Activated CD8-positive, alpha-beta memory T cell treated with anti-CD3 and anti-CD28 coated beads for 36 hours (primary cell): Measurements from ENCODE around the gene ERBB4. TPM values are rescaled to one million over a fixed set of nuclear protein-coding genes. Genes with fewer than 3 reads are reported as not detected.
"Not testable (repeated sequence)": the region's sequence is repeated elsewhere in the genome, so short reads cannot be mapped to it uniquely, and the experiment has no call there.

Experiments
- CTCF ChIA-PET: fragments of 350-600 bp; sonication (Branson Sonifier 250); formaldehyde crosslinking; loops from one replicate; lab custom pipeline; 2021; ENCODE audit warnings: antibody characterized with exemption; lab: Charles Lee
- POLR2A ChIA-PET: fragments of 350-600 bp; sonication (Branson Sonifier 250); formaldehyde crosslinking; loops from one replicate; lab custom pipeline; 2021; ENCODE audit warnings: antibody characterized with exemption; lab: Charles Lee
- total RNA-seq, 2 experiments: library from RNA; stranded (reverse); gene quantifications; one replicate each; pipeline ENCODE4 v1.2.3, GENCODE V29; 2021

The ERBB4 gene
- total RNA-seq, 2 experiments from 2014 or later = not detected

DNA sequence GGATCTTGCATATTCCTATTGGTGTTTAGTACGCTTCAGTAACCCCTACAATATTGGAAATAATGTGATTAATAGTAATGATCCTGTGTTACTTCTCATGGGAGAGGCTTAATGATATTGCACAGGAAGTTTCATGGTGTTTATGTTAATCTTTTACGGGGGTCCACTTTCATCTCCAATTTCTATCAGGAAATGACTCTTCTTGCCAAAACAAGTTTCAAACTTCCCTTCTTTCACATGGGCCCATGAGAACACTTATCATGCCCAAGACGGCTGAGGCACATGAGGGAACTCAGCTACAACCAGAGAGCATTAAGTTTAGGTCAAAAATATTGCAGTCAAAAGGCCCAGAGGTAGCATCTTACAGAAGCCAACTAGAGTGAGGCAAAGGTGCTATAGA lies 7.6 kb downstream of the ERBB4 start:
- ChIA-PET CTCF (no interaction called here), POLR2A (no interaction called here)

DNA sequence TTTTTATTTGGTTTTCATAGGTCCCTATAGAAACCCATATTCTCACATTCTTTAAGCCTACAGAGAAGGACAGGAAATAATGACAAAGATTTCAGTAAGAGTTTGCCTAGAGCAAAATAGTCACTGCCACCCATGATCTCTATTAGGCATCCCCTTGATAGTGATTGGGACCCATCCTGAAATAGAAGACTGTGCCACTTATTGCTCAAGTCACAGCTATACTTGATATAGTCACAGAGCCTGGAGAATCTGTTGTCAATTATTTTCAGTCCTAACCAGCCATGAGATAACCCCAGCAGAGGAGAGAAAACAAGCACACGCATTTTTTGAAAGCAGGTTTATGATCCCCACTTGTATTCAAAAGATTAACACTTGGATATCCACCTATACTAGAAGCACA lies 8.2 kb downstream of the ERBB4 start:
- ChIA-PET POLR2A (no interaction called here), CTCF (no interaction called here)

DNA sequence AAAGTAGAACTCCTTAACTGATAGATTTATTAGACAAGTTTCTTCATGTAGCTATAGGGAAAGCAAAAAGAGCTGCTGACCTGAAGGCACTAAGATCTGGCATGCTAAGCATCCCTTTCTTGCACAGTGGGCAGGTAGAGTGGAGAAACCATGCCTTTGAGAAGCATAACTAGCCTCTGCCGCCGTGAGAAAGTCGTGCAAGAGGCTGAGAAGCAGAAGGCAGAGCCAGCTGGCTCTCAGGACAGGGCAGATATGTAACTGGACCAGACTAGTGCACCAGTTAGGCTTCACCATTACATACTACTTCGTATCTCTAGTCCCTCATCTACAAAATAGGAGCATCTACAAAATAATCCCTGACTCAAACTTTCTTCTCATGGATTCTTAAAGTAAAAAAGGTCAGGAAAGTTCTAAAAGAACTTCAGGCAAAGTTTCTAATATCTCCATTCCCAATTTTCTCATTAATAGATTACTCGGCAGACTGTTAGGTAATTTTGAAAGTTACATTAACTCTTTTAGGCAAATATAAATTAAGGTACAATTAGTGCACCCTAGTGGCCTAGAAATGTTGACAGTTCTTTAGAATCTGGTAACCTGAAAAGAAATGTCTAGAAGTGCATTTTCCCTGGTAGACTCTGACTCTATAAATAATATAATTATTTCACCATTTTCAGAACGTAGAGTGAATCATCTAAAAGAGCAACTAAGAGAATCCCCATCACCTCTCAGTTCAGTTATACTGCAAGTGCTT lies 10.3 kb downstream of the ERBB4 start:
- ChIA-PET POLR2A (no interaction called here), CTCF (no interaction called here)

DNA sequence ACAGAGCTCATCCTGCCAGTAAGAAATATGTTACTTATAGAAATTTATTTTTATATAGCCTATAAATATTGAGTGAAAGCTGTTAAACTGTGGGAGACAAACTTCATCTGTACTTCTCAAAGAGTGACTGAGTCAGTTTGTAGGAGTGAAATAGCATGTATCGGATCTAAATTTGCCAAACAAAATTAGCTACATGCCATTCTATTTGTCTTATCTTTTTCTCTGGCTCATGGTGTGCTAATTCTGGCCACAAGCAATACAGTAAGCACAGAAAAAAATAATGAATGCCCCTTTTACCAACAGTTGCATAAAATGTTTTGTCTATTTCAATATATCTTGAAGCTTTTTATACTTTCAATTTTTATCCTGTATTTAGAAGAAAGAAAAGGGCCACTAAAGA lies 12.5 kb downstream of the ERBB4 start:
- CTCF ChIA-PET = no interaction called here

DNA sequence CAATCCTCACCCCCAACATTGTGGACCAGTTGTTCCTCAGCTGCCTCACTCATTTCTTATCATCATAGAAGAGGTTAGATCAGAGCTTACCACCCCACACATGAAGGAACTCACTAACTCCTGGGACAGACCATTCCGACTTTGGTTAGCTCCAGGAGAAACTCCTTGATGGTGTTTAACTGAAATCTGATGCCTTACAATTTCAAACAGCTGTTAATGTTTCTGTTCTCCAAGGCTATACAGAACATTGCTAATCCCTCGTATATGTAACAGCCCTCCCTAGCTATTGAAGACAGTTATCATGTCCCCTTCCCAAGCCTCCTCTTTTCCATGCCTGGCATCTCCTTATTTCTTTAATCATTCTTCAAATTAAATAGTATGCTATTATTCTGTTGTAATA lies 14.8 kb downstream of the ERBB4 start:
- ChIA-PET CTCF (no interaction called here), POLR2A (no interaction called here)

More for the DNA sequence above, 12.5 kb downstream of the ERBB4 start:
- POLR2A ChIA-PET = no interaction called here

DNA sequence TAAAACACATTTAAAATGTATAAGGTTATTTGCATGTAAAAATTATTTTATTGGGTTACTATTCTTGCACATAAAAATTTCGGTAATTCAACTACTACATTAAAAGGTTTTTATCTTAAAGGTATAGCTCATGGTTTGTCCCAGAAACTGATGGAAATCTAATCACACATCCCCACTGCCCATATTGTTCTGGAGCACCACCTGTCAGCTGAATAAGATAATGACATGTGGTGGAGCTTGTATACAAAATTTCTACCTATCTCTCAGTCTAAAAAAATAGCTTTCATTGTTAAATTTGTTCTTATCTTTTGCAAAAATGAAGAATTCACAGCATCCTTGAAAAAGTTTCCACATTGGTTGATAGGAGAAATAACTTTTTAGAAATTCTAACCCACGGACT lies 18.3 kb downstream of the ERBB4 start:
- ChIA-PET CTCF (no interaction called here), POLR2A (no interaction called here)

DNA sequence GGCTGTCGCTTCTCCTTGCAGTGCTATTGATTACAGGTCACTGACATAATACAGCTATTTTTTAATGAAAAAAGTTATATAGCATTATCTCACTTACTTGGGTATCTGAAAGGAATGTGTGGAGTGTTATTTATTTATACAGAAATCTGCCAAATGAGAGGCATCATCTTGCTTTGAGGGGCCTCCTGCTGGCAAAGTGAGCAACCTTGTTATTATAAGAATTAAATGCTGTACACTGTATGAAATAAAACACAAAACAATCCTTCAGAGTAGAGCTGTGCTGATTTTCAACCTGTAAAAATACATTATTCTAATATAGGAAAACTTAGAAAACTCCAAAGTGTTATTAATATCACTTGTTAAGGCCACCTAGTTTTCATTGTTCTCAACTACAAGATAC lies 20.9 kb downstream of the ERBB4 start:
- POLR2A ChIA-PET = no interaction called here
- CTCF ChIA-PET = no interaction called here

DNA sequence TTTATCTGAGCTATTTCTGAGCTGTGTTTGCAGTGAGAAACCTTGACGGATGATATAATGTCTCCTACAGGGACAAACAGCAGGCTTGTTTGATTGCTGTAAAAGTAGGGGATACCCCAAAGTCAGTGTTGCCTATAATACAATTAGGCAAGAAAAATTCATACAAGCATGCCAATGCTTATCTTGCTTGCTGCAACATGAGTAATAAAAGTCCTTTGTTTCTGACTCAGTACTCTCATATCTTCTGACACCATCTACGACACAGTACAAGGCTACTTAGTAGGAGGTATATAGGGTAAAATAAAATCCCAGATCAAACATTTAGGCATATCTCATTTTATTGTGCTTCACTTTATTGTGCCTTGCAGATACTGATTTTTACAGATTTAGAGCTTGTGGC lies 33.0 kb downstream of the ERBB4 start:
- ChIA-PET POLR2A (no interaction called here), CTCF (no interaction called here)

DNA sequence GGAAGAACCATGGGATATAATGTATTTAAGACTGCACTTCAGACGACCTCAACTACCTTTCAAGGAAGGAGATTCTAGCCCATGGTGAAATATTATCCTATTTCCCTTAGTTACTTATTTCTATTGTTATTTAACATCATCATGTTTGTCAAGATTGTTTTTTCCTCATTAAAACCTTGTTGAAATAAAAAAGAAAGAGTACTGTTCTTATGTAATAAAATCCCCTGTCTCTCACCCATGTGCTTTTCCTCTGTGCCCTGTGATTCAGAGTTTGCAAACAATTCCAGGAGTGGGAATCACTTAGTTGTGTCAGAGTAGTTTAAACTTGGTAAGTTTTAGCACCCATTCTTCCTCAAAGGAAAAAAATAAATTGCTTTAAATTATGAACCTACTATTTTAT lies 43.6 kb downstream of the ERBB4 start:
- ChIA-PET CTCF (no interaction called here), POLR2A (no interaction called here)

DNA sequence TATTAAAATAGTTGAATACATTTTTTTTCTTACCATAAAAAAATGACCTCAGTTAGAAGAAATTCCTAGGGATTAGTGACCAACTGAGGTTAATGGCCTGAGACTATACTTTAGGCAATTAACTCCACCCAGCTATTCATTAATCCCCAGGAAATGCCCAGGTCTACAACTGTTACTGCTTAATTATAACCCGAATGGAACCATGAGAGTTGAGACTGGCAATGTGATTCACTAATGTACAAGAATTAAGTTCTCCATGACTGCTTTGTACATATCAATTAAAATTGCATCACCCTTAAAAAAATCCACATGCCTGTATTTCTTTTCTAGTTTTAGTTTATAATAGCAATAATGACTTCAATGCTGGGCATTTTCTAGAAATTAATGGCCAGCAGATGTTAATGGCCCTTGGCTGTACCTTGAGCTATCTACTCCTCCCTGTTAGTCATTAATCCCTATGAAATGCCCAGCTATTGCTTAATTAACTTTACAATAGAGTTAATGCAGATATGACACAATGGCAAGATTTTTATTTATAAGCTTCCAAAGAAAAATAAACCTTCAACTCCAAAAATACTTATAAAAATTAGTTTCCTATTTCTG lies 44.1 kb downstream of the ERBB4 start:
- POLR2A ChIA-PET = no interaction called here
- CTCF ChIA-PET = no interaction called here

DNA sequence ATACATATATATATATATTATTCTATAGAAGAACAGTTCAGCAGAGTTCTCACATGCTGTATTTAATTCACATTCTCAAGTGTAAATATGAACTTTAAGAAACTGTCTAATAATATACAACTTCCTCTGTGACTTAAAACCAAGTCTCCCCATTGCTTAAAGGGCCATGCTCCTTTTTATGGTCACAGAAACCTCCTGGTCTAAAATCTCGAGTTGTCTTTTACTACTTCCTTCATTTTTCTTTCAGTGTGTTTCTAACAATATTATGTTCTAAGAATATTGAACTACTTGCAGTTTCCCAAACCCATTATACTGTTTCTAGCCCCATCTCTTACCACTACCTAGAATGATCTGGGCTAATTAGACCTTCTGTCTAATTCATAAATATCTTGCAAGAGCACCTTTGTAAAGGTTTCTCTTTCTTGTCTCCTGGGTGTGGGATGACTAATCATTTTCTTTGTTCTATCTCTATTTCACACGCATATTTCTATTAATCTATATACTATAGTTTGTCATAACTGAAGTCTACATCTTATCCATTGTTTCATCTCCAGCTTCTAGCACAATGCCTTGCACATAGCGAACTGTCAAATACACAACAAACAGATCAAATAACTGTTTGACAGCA lies 48.8 kb downstream of the ERBB4 start:
- ChIA-PET CTCF (no interaction called here), POLR2A (no interaction called here)

DNA sequence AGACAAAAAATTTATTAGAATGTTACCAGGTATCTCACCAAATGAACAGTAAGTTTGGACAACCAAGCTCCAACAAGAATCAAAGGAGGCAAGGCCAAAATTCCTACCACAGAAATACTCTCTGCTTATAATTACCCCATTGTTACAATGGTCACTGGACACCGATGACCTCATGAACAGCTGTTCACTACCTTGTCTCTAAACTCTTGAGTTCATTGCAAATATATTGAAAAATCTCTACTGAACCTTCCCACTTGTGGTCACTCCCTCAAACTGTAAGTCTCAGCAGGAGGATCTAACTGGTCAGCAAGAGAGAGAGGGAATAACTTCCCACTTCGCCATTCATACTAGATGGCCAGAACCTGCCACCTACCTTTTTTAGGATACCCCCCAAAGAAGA lies 50.0 kb downstream of the ERBB4 start:
- POLR2A ChIA-PET = no interaction called here
- CTCF ChIA-PET = no interaction called here

DNA sequence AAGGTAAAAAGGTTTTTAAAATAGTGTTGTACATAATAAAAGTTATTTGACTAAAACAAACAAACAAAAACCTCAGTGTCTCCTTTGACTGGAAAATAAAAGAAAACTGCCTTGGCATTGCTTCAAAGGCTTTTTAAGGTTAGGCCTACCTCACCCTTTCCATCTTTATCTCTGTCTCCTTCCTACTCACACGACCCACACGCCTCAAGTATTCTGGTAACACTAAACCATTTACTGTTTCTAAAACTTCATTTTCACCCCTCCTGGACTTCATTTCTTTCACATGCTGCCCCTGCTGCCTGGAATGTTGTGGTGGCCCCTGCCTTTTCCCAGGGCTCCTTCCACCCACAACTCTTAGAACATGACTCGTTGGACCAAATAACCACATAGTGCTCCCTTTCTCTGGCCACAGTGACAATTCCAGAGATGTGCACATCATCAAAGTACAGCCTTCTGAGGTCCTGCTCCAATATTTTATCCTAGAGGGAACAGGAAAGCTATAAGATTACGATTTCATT lies 54.0 kb downstream of the ERBB4 start:
- ChIA-PET CTCF (no interaction called here), POLR2A (no interaction called here)

DNA sequence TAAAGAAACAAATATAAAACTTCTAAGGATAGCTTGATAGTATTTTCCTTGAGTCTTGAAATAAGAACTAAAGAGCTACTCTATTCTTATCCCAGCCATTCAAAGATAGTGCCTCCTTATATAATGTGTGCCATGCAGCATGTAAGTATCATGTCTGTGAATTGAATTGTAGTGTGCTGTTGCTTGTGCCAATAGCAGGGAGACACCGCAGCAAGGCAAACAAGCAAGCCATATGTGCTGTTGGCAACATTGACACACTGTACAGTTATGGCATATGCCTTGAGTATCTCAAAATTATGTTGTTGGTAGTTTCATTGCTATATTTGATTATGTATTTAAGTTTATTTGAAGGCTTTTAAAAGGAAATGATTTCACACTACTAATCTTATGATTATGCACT lies 58.2 kb downstream of the ERBB4 start:
- CTCF ChIA-PET = no interaction called here
- POLR2A ChIA-PET = no interaction called here

DNA sequence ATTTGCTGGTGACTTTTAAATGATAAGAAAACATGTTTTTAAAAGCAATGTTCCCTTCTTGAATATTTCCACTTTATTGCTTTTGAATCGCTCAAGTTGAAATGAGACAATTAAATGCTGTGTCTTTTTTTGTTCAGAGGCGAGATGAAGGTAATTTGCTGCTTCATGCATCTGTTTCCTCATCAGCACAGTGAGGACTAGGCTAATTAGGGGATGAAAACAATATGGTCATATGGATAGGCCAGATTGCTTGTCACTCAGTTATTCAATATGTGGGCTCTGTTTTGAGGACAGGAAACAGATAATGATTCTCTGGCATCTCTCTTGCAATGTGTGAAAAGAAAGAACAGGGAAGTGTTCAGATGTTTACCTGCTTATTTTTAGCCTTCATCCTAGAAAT lies 61.0 kb downstream of the ERBB4 start:
- POLR2A ChIA-PET = no interaction called here
- CTCF ChIA-PET = no interaction called here

DNA sequence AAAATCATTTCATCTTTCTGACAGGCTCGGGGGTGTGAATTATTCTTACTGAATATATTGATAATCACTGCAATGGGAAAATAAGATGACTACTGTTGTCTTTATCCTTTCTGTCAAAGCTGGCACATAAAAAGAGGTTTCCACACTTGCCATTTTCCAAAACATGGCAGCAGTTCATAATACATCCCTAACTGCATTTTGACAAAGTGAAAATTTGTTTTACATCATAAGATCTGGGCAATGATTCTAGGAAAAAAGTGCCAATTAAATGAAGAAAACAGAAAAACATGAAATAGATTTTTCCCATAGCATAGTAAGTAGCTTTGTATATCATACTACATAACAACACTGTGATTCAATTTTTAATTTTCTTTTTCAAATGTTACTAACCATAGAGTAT lies 65.4 kb downstream of the ERBB4 start:
- ChIA-PET CTCF (no interaction called here), POLR2A (no interaction called here)

DNA sequence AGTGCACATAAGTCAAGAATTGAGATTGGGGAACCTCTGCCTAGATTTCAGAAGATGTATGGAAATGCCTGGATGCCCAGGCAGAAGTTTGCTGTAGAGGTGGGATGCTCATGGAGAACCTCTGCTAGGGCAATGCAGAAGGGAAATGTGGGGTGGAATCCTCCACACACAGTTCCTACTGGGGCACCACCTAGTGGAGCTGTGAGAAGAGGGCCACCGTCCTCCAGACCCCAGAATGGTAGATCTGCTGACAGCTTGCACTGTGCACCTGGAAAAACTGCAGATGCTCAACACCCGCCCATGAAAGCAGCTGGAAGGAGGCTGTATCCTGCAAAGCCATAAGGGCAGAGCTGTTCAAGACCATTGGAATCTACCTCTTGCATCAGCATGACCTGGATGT lies 71.1 kb downstream of the ERBB4 start:
- CTCF ChIA-PET, POLR2A ChIA-PET: not testable (repeated sequence)

DNA sequence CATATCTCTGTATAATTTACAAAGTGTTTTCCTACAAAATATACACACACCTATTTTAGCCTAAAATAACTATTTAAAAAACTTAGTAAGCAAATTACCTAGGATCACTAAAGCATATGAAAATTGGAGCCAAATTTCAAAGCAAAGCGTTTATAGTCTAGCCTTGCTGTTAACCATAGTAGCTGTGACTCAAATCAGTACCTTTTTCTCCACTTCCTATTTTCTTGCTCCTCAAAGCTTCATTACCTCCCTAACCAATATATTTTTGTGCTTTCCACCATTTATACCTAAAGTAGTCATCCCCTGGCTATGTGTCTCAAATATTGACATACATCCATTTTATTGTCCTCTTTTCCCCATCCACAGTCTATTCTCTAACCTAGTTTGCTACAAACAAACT lies 73.1 kb downstream of the ERBB4 start:
- CTCF ChIA-PET = interaction anchor here (1.2 kb wide), 1 partner anchor 9 kb away, joined by 3 read pairs; no protein-coding TSS in a partner anchor
- POLR2A ChIA-PET = no interaction called here

DNA sequence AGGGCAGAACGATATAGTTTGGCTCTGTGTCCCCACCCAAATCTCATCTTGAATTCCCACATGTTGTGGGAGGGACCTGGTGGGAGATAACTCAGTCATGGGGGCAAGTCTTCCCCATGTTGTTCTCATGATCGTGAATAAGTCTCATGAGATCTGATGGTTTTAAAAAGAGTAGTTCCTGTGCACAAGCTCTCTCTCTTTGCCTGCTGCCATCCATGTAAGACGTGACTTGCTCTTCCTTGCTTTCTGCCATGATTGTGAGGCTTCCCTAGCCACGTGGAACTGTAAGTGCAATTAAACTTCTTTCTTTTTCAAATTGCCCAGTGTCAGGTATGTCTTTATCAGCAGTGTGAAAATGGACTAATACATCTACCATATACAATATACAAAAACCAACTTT lies 76.9 kb downstream of the ERBB4 start:
- CTCF ChIA-PET, POLR2A ChIA-PET: not testable (repeated sequence)

DNA sequence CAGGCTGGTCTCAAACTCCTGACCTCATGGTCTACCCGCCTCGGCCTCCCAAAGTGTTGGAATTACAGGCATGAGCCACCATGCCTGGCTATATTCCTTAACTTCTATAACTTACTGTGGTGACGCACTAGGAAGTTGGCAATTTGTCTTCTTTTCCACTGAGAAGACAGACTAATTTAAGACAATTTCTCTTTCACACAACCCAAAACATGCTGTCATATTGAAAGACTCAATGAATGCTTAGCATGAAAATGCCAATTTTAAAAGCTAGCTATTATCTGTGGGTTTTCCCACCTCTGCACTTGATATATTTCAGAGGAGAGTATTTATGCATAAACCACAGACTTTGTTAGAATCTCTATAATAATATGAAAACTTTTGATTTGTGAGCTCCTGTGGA lies 84.5 kb downstream of the ERBB4 start:
- CTCF ChIA-PET = no interaction called here
- POLR2A ChIA-PET = no interaction called here

DNA sequence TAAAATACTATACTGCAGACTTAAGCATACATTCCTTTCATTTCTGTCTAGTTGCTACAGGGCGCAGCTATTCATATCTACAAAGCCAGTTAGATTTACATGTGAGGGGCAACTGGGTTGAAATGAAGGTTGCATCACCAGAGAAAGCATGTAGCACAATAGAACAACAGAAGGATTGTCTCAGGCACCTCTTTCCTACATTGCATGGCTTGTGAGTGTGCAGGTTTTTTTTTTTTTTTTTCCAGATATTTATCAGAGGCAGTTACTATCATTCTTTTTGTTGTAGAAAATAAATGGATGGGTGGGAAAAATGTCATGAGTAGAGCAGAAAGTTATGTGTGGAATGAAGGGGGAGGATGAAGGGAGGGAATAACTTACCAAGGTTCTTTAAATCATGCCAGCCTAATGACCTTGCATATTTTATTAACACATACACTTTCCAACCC lies 86.8 kb downstream of the ERBB4 start:
- ChIA-PET CTCF (no interaction called here), POLR2A (no interaction called here)
